AG04449 (cell line): Measurements from ENCODE around the gene EED.

Experiments
- CTCF ChIA-PET: fragments of 350-600 bp; formaldehyde crosslinking; extraction: SDS; loops from one replicate; lab custom pipeline; 2021; ENCODE audit warnings: antibody characterized with exemption; lab: Yijun Ruan, JAX
- POLR2A ChIA-PET: fragments of 400-600, 350-600 bp; formaldehyde crosslinking; extraction: SDS; loops from one replicate; lab custom pipeline; 2020; ENCODE audit warnings: antibody characterized with exemption, inconsistent platforms; lab: Yijun Ruan, JAX
- DNase-seq: peaks from one replicate; pipeline ENCODE4 v3.0.0-alpha.2; 2010; ENCODE audit warnings: low read depth, low spot score
- H3K4me3 ChIP-seq: 2 replicates; pipeline ENCODE4 v1.5.1; 2011; ENCODE audit warnings: low read depth, mild to moderate bottlenecking, control low read depth, low read length
- TF ChIP-seq, protein P1 (sequence below): IDR thresholded peaks from one replicate; pipeline ENCODE4 v1.5.1; 2011; ENCODE audit warnings: mild to moderate bottlenecking, moderate library complexity, low read length, control low read depth, inconsistent platforms; ENCODE audit not compliant: insufficient read depth; ENCODE audit errors: missing control alignments

EED gene

DNA sequence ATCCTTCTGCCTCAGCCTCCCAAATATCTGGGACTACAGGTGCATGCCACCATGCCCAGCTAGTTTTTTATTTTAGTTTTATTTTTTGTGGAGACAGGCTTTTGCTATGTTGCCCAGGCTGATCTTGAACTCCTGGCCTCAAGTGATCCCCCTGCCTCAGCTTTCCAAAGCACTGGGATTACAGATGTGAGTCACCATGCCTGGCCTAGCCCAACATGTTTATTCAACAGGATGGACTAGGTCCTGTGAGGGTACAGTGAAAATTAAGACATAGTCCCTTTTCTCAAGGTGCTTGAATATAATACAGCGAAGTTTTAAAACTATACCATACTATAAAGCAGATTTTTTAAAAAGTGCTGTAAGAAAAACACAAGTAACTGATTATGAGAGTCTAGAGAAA is 45.2 kb upstream of the EED start:
- DNase-seq = no peak
- TF ChIP-seq, protein P1, sequence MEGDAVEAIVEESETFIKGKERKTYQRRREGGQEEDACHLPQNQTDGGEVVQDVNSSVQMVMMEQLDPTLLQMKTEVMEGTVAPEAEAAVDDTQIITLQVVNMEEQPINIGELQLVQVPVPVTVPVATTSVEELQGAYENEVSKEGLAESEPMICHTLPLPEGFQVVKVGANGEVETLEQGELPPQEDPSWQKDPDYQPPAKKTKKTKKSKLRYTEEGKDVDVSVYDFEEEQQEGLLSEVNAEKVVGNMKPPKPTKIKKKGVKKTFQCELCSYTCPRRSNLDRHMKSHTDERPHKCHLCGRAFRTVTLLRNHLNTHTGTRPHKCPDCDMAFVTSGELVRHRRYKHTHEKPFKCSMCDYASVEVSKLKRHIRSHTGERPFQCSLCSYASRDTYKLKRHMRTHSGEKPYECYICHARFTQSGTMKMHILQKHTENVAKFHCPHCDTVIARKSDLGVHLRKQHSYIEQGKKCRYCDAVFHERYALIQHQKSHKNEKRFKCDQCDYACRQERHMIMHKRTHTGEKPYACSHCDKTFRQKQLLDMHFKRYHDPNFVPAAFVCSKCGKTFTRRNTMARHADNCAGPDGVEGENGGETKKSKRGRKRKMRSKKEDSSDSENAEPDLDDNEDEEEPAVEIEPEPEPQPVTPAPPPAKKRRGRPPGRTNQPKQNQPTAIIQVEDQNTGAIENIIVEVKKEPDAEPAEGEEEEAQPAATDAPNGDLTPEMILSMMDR = no peak
- H3K4me3 ChIP-seq = no peak overlapping the region
- CTCF ChIA-PET = interaction anchor here (1.1 to 1.6 kb wide), 3 partner anchors 10 to 345 kb away, joined by 3 to 6 read pairs (median 5); partner anchors contain the start of gene CCDC83
- POLR2A ChIA-PET = no interaction called here

DNA sequence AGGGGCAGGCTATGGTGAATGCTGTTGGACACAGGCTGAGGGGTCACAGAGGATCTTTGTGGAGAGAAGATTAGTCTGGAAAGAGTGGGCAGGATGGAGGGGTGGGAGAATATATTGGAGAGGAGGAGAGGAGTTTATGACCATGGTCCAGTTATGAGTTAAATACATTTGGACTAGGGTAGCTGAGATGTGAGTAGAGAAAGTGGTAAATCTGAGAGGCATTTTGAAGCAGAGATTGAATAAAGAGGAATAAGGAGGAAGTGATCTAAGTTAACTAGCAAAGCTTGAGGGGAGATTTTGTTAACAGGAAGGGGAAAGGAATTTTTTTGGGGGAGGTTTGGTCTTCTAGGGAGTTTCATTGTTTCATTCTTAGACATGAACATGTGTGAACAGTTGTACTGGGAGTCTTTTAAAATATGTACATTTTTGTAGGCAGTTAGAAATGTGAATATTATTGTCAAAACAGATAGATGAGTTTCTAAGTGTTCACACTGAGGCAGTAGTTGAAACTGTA is 43.1 kb upstream of the EED start:
- ChIA-PET POLR2A (no interaction called here), CTCF (interaction anchor here (0.9 to 7.8 kb wide), 8 partner anchors 8 to 346 kb away, joined by 3 to 51 read pairs (median 4); partner anchors contain the start of gene CCDC83)
- no peak for DNase-seq
- TF ChIP-seq, protein P1 = no peak
- H3K4me3 ChIP-seq = no peak overlapping the region

DNA sequence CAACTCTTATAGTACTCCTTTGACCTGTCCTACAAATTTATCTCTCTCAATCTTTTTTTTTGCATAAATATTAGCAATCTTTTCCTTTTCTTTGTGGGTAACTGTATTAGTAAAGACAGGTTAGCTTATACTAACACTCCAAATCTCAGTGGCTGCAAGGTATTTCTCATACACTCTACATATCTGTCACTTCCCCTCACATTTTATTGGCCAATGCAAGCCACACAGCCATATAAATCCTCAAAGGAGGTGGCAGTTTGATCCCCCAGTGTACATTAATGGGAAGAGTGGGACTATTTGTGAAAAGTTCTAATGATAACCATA is 42.6 kb upstream of the EED start:
- H3K4me3 ChIP-seq = no peak overlapping the region
- no peak for DNase-seq
- POLR2A ChIA-PET = no interaction called here
- TF ChIP-seq, protein P1 = no peak
- CTCF ChIA-PET = interaction anchor here (0.9 to 7.8 kb wide), 6 partner anchors 8 to 347 kb away, joined by 3 to 51 read pairs (median 4); partner anchors contain the start of gene CCDC83

GRCh38 chr11:86204356-86204755 is 40.2 kb upstream of the EED start:
- TF ChIP-seq, protein P1 = no peak
- H3K4me3 ChIP-seq = no peak overlapping the region
- no peak for DNase-seq
- CTCF ChIA-PET = interaction anchor here (1.1 to 7.8 kb wide), 7 partner anchors 8 to 162 kb away, joined by 3 to 51 read pairs (median 12); no protein-coding TSS in a partner anchor
- POLR2A ChIA-PET = no interaction called here

GRCh38 chr11:86205421-86206336 is 38.9 kb upstream of the EED start:
- CTCF ChIA-PET = interaction anchor here (0.6 to 7.8 kb wide), 7 partner anchors 9 to 174 kb away, joined by 3 to 51 read pairs (median 12); no protein-coding TSS in a partner anchor
- H3K4me3 ChIP-seq = no peak overlapping the region
- POLR2A ChIA-PET = no interaction called here
- no peak for DNase-seq
- TF ChIP-seq, protein P1 = no peak

- ChIA-PET CTCF (interaction anchor here (3.4 to 7.8 kb wide), 4 partner anchors 10 to 164 kb away, joined by 12 to 51 read pairs (median 18); no protein-coding TSS in a partner anchor), POLR2A (no interaction called here)
- DNase-seq = no peak
- TF ChIP-seq, protein P1 = no peak
- H3K4me3 ChIP-seq = no peak overlapping the region
Measured at GRCh38 chr11:86206337-86206695, 38.2 kb upstream of the EED start.
